Testis (tissue), 2 donors: ENCODE measurements around the gene SH3RF1.

Source experiments
- CTCF ChIP-seq, 3 experiments: fragments of 450-650 bp in 2 of 3; fragments of 200-600 bp in 1 of 3; sonication (generic) in 1 of 3; IDR thresholded peaks; one replicate each; pipeline ENCODE4 v1.5.1; 2016 to 2019; ENCODE audit warnings: antibody characterized with exemption in 3 of 3, mild to moderate bottlenecking in 2 of 3, moderate library complexity in 1 of 3
- POLR2A ChIP-seq: fragments of 450-650 bp; IDR thresholded peaks from one replicate; pipeline ENCODE4 v1.6.1; 2017; ENCODE audit warnings: antibody characterized with exemption, mild to moderate bottlenecking, moderate library complexity

GRCh38 chr4:169071747-169072146 lies 199.0 kb downstream of the SH3RF1 start:
- TF ChIP-seq POLR2A: no peak
- TF ChIP-seq CTCF (IDR thresholded peaks at IDR 0.05): no peak
